Prostate gland (tissue), 2 donors: Measurements from ENCODE around the gene LXN. TPM values are rescaled to one million over a fixed set of nuclear protein-coding genes. Genes with fewer than 3 reads are reported as not detected.

Experiments used
- DNase-seq: peaks from one replicate; pipeline ENCODE4 v3.0.0-alpha.2; 2019; ENCODE audit warnings: low spot score
- H3K27ac ChIP-seq, 2 donors: fragments of 200-600 bp; sonication (generic); 2 replicates each; pipeline ENCODE4 v1.5.1; 2017 to 2019
- H3K27me3 ChIP-seq: fragments of 200-600 bp; sonication (generic); replicated peaks from 2 replicates; pipeline ENCODE4 v1.5.1; 2019; ENCODE audit not compliant: insufficient read depth
- H3K36me3 ChIP-seq, 2 donors: fragments of 200-600 bp; sonication (generic); 1 replicate in 1 of 2; 2 replicates in 1 of 2; pipeline versions ENCODE4 v1.5.1 to v1.8.1; 2017 to 2019
- H3K4me1 ChIP-seq: fragments of 200-600 bp; sonication (generic); replicated peaks from 2 replicates; pipeline ENCODE4 v1.5.1; 2019
- H3K4me3 ChIP-seq, 2 donors: fragments of 200-600 bp; sonication (generic); 2 replicates each; pipeline ENCODE4 v1.5.1; 2017 to 2019
- H3K9me3 ChIP-seq: fragments of 200-600 bp; sonication (generic); 2 replicates; pipeline ENCODE4 v1.5.1; 2017
- POLR2A ChIP-seq: fragments of 450-650 bp; IDR thresholded peaks from one replicate; pipeline ENCODE4 v1.6.1; 2016; ENCODE audit warnings: antibody characterized with exemption, mild to moderate bottlenecking
- POLR2AphosphoS5 ChIP-seq: sonication (generic); formaldehyde crosslinking; IDR thresholded peaks from one replicate; pipeline ENCODE4 v1.6.1; 2017; ENCODE audit warnings: antibody characterized with exemption
- WGBS: methylation state at CpG from one replicate; pipeline ENCODE4 v1.1.5; 2018; 5-methylcytosine and 5-hydroxymethylcytosine counted together
- intact Hi-C: fragments of 100-400 bp; cut with DNase I; formaldehyde crosslinking; loops from one replicate; pipeline ENCODE4 v1.14.2; 2022
- total RNA-seq, 2 donors: library from RNA; depleted of rRNA; stranded (reverse); fragments of >200 nt; gene quantifications; one replicate each; pipeline ENCODE4 v1.1.0, GENCODE V29; 2016
- TF ChIP-seq, protein P1 (sequence below), 4 experiments: fragments of 200-600 bp in 2 of 4; fragments of 450-650 bp in 2 of 4; sonication (generic) in 2 of 4; IDR thresholded peaks; 1 replicate in 3 of 4; 2 replicates in 1 of 4; pipeline ENCODE4 v1.5.1; 2016 to 2019; ENCODE audit warnings: antibody characterized with exemption in 4 of 4, mild to moderate bottlenecking in 2 of 4, moderate library complexity in 2 of 4

The LXN gene
- total RNA-seq, 2 donors from 2014 or later, result 40.9 to 48.4 TPM

DNA sequence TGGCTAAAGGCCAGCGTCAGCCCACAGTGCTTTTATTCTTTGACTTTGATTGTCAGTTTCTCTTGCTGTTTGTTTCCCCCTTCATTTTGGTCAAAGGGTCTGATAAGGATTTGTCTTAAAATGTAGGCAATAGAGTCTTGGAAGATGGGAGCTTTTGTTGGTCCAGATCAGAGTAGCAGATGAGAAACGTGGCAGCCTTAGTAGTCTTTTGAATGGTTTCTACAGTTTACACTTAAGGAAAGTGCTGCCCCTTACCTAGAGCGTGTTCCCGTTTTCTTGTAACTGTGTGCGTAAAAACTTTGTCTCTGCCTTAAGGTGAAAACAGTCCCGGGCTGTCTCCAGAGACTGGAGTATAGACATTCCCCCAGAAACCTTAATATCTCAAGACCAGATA, 630 bp downstream of the LXN start:
- H3K27me3 ChIP-seq, result no peaks in the 10 kb centered on the region
- TF ChIP-seq POLR2A, result no peak
- TF ChIP-seq, protein P1, sequence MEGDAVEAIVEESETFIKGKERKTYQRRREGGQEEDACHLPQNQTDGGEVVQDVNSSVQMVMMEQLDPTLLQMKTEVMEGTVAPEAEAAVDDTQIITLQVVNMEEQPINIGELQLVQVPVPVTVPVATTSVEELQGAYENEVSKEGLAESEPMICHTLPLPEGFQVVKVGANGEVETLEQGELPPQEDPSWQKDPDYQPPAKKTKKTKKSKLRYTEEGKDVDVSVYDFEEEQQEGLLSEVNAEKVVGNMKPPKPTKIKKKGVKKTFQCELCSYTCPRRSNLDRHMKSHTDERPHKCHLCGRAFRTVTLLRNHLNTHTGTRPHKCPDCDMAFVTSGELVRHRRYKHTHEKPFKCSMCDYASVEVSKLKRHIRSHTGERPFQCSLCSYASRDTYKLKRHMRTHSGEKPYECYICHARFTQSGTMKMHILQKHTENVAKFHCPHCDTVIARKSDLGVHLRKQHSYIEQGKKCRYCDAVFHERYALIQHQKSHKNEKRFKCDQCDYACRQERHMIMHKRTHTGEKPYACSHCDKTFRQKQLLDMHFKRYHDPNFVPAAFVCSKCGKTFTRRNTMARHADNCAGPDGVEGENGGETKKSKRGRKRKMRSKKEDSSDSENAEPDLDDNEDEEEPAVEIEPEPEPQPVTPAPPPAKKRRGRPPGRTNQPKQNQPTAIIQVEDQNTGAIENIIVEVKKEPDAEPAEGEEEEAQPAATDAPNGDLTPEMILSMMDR (IDR thresholded peaks at IDR 0.05), result no peak
- 6% methylated on average over 6 of the region's 6 CpGs for WGBS
- H3K4me3 ChIP-seq, result peak overlapping the region; percentile 35 to 48
- H3K9me3 ChIP-seq, result no peaks in the 10 kb centered on the region
- H3K36me3 ChIP-seq, result no peaks in the 10 kb centered on the region
- intact Hi-C loops, result loop anchor here (5.0 kb wide), 1 partner anchor 55 kb away; no protein-coding TSS in a partner anchor
- no peak for DNase-seq
- no peaks in the 10 kb centered on the region for H3K4me1 ChIP-seq
- peak overlapping the region; percentile 79 for H3K27ac ChIP-seq

DNA sequence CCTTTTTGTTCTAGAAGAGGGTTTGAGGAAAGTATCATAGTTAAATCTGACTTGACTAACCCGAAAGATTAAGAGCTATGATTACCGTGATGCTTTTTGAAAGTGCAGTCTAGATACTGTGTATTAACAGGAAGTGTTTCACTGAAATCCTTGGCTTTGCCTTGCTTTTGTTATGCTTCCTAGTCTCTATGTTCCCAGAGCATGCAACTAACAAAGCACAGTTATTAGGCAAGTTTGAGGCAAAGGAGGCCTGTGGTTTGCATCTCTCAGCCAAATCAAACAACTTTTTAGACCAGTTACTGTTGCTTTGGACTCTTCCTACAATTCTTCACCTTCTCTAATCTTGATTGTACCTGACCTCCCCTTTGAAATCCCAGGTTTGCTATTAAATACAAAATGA, 3.9 kb downstream of the LXN start:
- DNase-seq, result peak; percentile 33
- no peaks in the 10 kb centered on the region for H3K27me3 ChIP-seq
- 27% methylated on average over 2 of the region's 2 CpGs for WGBS
- intact Hi-C loops, result no loop called here
- H3K4me3 ChIP-seq, result no peak overlapping the region
- peak overlapping the region in 1 of 2 donors; percentile 15 for H3K27ac ChIP-seq
- H3K4me1 ChIP-seq, result no peaks in the 10 kb centered on the region
- no peaks in the 10 kb centered on the region for H3K9me3 ChIP-seq
- no peaks in the 10 kb centered on the region for H3K36me3 ChIP-seq
- TF ChIP-seq, protein P1 (IDR thresholded peaks at IDR 0.05), result no peak
- TF ChIP-seq POLR2A (no peak), POLR2AphosphoS5 (peak; percentile 69)

DNA sequence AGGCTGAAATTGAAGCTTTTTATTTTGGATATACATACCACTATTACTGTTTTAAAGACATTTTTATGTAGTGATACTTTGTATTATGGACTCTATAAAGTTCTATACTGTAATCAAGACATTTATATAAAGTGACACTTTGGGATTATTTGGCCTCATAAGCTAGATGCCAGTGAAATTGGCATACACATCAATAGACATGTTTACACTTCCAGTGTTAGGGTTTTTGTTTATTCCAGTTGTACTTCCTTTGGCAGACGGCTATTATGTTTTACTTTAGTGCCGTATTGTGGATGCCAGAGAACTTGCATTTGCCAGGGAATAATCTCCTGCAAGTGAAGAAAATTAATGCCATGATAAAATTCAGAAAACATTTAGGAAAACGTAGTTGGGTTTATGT, 6.0 kb downstream of the LXN start:
- intact Hi-C loops, result no loop called here
- DNase-seq, result no peak
- Histone ChIP-seq H3K27ac (no peak overlapping the region), H3K4me3 (no peak overlapping the region), H3K27me3 (no peaks in the 10 kb centered on the region), H3K36me3 (no peaks in the 10 kb centered on the region), H3K4me1 (no peaks in the 10 kb centered on the region), H3K9me3 (no peaks in the 10 kb centered on the region)
- no peak for TF ChIP-seq POLR2AphosphoS5
- TF ChIP-seq, protein P1 (IDR thresholded peaks at IDR 0.05), result no peak
- no peak for TF ChIP-seq POLR2A
- 74% methylated on average over 3 of the region's 3 CpGs for WGBS

DNA sequence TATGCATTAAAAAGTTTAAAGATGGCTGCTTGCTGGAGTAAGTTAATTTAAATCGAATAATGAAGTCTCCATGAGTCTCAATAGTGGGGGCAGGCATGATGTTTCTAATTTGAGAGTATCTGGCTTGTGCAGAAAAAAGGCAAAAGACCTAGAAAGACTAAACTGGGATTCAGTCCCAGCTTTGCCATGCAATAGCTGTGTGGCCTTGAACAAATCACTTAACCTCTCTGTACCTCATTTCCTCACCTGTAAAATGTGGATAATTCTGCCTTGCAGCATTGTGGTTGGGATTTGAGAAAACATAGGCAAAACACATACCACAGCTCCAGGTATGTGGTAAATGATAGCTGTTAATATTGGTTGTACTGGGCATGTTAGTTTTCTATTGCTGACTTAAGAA, 8.6 kb downstream of the LXN start:
- H3K9me3 ChIP-seq, result no peaks in the 10 kb centered on the region
- no peaks in the 10 kb centered on the region for H3K27me3 ChIP-seq
- no peak for DNase-seq
- intact Hi-C loops, result no loop called here
- WGBS, result 93% methylated on average over 1 of the region's 1 CpG
- H3K36me3 ChIP-seq, result no peaks in the 10 kb centered on the region
- TF ChIP-seq POLR2AphosphoS5 (no peak), POLR2A (no peak)
- TF ChIP-seq, protein P1 (IDR thresholded peaks at IDR 0.05), result no peak
- no peak overlapping the region for H3K4me3 ChIP-seq
- H3K27ac ChIP-seq, result no peak overlapping the region
- no peaks in the 10 kb centered on the region for H3K4me1 ChIP-seq

DNA sequence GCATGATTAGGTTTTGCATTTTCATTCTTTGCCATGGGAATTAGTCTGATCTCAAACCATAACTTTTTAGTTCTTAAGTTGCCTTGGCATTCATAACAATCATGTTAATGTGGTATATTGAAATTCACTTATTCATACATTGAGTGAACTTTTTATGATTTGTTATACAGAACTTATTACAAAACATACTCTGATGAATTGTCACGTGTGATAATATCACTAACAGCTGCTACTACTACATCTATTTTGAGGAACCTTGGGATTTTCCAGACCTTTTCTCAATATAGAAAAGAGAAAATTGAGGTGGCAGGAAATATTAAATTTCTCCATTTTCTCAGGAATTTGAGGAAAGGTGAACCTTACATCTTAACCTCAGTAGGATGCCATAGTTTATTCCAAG, 9.2 kb downstream of the LXN start:
- 74% methylated on average over 1 of the region's 1 CpG for WGBS
- H3K36me3 ChIP-seq, result no peaks in the 10 kb centered on the region
- no peaks in the 10 kb centered on the region for H3K9me3 ChIP-seq
- intact Hi-C loops, result no loop called here
- no peaks in the 10 kb centered on the region for H3K4me1 ChIP-seq
- no peaks in the 10 kb centered on the region for H3K27me3 ChIP-seq
- H3K4me3 ChIP-seq, result no peak overlapping the region
- DNase-seq, result no peak
- TF ChIP-seq POLR2A, result no peak
- no peak overlapping the region for H3K27ac ChIP-seq
